GM18511 (cell line): ENCODE results near the gene RDM1.
"Not testable (repeated sequence)": the region's sequence is repeated elsewhere in the genome, so short reads cannot be mapped to it uniquely, and the experiment has no call there.

Source experiments
- ATAC-seq: cut with Tn5 transposase; IDR thresholded peaks from one replicate; pipeline ENCODE4 v1.9.1; 2021; ENCODE audit warnings: mild to moderate bottlenecking, moderate library complexity; ENCODE audit not compliant: unreplicated experiment

The RDM1 gene, protein sequence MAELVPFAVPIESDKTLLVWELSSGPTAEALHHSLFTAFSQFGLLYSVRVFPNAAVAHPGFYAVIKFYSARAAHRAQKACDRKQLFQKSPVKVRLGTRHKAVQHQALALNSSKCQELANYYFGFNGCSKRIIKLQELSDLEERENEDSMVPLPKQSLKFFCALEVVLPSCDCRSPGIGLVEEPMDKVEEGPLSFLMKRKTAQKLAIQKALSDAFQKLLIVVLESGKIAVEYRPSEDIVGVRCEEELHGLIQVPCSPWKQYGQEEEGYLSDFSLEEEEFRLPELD

DNA sequence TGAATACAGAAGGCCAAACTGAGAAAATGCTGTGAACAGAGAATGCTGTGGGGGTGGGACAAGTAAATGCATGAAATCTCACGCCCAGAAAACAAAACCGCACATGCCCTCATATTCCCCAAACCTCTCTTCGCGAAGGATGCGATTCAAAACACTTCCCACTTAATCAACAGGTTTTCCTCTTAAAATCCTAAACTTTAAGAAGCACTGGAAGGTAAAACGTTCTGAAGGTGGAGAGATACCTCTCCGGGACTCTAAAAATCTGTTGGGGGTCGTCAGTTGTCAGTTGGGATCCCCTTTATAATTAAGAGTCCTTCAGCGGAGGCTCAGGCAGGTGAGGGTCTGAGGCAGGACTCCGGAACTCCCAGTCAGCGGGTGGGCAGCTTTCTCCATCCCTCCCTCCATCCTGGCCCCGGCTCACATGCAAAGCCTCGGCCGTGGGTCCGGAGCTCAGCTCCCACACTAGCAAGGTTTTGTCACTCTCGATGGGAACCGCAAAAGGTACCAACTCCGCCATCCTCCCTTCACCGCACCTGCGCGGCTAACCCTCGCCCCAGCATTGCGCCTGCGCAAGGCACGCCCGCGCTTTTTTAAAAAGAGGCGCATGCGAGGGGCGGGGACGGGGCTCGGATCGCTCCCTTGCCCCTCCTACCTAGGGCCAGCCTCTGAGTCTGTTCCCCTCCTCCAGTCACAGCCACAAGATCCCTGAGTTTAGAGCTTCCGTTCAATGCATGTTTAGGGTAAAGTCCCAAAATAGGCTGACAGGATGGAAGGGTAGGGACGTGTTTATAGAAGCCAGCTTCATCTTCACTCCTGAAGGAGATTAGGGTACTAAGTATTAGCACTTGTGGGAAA is at the start of gene RDM1:
Gene RDM1 (minus strand): TSS at position 563 of the 855 bp plus-strand sequence. CDS start 46 bp downstream, at position 517.
- peak; percentile 56 for ATAC-seq

DNA sequence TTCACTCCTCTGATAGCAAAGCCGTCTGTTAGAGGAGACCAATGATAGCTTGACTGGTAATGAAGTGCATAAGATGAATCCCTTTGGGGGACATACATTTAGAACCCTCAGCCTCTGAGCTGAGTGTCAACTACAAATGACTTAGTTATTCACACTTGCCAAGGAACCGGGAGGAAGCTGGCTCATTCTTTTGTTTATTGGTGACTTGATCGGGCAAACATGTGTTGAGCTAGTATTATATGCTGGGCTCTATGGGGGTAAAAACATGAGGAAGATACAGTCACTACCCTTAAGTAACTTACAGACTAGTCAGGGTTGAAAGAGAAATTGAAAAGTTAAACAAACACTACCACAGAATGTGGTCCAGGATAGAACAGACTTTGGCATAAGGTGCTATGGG is 47.8 kb upstream of the RDM1 start:
- no peak for ATAC-seq

DNA sequence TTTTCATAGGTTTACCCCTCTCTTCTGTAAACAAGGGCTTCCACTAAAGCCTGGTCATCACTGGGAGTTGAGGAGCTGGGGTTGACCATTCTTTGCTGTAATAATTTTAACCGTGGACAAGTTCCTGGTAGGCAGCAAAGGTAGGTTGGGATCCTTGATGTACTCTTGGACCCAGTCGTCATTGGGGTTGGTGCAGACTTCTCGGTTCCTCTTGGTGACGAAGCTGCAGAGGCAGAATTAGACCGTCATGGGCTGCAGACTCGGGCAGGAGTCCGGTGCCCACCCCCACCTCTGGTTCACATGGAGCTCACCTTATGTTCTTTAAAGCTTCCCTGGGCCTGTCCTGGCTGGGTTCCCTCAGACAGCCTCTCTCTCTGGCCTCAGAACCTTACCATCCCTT is 46.9 kb upstream of the RDM1 start:
- no peak for ATAC-seq

DNA sequence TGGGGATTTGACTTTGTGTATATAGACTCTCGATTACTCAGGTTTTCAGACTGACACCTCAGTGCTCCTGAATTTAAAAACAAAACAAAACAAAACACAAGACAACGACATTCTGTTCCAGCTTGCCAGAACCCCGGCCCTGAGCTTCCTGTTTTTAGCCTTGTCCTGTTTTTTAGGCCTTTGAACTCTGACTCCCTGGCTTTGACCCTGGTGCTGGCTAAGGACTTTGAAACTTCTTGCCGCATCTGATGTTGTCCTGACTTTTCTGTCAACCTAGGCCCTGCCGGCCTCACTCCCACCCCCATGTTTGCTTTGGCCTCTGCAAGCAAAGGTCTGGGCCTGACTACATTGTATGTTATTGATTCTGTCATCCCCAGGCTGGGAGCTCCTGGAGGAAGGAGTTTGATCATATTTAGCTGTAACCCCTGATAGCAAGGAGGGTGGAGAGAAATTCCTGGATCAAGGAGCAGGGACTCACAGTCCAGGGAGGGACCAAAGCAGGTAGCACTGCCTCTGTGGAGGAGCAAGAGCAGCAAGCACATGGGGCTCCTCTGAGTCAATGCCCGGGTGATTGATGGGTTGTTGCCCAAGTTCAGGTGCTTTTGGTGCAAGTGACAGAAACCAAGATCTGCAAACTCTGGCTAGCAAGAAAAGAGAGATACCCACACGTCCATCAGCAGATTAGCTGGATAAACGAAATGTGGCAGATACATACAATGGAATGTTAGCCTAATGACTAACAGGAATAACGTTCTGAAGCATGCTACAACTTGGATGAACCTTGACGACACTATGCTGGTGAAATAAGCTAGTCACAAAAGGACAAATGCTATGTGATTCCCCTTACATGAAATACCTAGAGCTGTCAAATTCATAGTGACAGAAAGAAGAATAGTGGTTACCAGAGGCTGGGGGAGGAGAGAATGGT is 43.0 kb upstream of the RDM1 start:
- no peak for ATAC-seq

DNA sequence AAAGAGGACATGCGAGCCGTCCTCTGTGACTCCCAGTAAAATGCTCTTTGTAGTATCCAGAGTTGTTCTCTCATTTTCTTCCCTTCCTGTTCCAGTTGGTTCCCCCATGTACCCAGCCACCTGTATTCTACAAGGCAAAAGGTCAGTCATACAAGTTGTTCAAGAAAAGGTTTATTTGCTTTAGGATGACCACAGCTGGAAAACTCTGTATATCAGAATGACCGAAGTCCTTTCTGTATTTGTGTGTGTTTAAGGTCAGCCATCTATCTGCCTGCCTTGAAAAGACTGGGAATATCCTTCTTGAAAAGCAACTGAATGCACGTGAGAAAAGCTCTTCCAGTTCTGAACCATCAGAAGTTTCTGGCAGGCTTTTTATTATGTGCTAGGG is 42.4 kb upstream of the RDM1 start:
- no peak for ATAC-seq

DNA sequence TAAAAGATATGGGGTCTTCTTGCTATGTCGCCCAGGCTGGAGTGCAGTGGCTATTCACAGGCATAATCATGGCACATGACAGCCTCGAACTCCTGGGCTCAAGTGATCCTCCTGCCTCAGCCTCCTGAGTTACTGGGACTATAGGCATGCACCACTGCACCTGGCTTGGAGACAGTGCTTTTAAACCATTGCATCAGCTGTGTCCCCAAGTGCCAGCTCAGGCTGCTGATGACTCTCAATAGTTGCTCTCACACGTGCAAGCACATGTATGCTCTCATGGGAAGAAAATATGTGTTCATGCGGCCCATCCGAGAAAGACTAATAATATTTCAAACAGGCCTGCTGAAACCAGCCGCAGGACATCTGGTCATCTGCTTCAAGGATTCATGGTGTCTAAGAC is 42.0 kb upstream of the RDM1 start:
- ATAC-seq, result no peak

DNA sequence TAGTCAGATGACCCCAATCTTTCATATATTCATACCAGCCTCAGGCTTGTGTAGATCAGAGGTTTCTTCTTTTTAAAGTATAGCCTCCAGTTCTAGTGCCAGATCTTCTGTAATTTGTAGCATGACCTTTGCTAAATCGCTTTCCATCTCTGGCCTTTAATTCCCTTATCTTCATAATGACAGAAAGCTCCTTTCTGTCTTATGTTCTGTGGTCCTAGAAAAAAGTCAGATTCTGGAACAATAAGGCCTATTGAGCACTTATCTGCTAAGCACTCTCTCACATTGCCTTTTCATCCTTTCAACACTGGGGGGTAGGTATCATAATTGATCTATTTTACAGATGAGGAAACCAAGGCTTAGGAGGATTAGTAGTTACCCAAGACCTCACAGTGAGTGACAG is 41.5 kb upstream of the RDM1 start:
- ATAC-seq, result no peak

DNA sequence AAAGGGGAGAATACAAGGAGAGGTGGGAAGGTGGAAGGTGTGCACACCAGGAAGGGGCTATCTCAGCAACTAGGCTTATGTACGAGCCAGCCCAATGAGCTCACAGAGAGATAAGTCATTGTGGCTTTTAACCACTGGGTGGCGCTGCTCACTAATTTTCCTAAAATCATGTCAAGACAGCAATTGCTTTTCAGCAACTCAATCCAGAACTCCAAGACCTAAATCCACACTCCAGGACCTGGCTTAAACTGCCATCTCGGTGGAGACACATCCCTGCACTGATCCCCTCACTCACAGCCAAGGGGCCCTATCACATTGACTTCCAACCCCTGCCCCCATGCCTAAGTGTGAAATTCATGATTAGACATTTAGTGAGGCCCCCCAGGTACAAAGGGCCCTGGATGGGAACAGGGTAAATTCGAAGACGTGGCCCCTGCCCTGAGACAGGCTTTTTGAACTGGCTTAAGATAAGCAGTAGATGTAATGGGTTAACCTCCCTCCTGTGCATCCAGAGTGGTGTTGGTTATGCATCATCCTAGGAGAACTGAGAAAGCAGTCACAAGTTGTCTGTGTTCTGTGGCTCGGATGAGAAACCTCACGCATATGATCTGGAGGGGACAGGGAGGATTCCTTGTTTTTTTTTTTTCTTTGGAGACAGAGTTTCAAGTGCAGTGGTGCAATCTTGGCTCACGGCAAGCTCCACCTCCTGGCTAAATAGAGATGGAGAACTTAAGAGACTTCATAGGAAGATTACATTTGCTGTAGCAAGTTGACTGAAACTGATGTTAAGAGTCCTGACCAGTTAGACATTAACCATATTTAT is 39.2 kb upstream of the RDM1 start:
- no peak for ATAC-seq

DNA sequence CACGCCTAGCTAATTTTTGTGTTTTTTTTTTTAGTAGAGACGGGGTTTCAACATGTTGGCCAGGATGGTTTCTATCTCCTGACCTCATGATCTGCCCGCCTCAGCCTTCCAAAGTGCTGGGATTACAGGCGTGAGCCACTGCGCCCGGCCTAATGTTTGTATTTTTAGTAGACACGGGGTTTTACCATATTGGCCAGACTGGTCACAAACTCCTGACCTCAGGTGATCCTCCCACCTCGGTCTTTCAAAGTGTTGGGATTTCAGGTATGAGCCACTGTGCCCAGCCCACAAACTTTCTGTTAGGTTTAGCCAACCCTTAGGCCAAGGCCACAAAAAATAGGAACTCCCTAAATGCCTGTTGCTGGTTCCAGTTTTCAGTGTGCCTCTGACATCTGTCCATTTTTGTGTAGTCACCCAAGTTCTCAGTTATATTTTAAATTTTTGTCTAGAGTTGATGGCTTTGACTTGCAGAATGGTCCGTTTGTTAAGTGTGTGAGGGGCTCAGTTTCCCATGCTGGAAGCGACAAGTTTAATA is 38.0 kb upstream of the RDM1 start:
- no peak for ATAC-seq

DNA sequence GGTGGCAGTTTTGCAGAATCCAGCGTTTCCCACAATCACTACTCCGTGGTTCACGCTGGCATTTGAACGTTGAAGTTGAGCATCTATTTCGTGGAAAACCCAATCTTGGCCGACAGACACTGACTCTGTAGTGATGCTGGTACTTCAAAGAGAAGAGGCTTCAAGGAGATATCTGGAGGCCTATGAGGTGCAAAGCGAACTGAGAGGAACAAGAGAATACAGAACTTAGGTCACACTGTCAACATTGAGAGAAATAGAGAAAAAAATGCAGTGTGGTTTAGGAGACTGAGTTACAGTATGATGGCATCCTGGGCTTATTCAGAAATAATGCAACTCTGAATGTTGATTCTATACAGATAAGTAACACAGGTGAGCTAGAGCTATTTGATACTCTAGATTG is 34.7 kb upstream of the RDM1 start:
- ATAC-seq, result no peak

DNA sequence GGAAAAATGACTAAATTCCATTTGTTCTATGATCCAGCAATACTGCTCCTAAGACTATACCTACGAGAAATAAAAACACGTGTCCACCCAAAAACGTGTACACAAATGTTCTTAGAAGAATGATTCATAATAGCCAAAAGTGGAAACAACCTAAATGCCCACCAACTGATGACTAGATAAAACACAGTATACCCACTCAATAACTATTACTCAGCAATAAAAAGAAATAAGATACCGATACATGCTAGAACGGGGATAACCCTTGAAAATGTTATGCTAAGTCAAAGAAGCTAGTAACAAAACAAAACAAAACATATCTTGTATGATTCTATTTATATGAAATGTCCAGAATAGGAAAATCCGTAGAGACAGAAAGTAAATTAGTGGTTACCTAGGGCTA is 33.1 kb upstream of the RDM1 start:
- no peak for ATAC-seq

DNA sequence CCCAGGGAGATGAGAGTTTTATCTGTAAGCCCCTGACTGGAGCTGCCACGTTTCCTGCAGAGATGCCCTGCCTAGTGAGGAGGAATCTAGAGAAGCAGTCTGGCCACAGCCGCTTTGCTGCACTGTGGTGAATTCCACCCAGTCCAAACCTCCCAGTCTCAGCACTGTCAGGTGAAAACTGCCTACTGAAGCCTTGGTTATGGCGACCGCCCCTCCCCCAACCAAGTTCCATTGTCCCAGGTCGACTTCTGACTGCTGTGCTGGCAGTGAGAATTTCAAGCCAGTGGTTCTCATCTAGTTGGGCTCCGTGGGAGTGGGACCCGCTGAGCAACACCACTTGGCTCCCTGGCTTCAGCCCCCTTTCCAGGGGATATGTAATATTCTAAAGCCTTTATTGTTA is 23.1 kb upstream of the RDM1 start:
- no peak for ATAC-seq

DNA sequence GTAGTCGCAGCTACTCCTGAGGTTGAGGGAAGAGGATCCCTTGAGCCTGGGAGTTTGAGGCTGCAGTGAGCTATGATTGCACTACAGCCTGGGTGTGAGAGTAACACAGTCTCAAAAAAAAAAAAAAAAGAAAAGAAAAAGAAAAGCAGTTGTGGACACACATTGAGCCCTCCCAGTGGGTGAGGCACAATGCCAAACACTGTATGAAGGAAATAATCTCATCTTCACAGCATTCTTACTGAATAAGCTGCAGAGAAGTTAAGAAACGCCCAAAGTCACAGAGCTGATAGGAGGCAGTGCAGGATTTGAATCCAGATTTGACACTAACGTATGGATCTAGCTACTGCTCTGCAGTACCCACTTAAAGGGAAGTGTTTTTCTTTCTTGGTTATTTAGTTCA is 18.8 kb upstream of the RDM1 start:
- ATAC-seq, result no peak

DNA sequence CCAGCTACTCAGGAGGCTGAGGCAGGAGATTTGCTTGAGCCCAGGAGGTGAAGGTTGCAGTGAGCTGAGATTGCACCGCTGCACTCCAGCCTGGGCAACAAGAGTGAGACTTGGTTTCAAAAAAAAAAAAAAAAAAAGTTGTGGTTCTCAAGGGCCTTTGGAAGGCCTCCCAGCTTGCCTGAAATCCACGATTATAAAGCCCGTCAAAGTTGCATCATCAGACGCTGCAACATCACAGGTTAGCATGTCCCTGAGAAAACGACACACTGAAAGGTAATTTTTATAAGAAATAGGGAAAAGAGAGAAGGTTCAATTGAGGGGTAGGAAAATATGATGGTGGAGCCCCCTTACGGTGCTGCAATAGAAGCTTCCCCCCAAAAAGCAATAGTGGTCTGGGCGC is 17.5 kb upstream of the RDM1 start:
- ATAC-seq, result no peak

DNA sequence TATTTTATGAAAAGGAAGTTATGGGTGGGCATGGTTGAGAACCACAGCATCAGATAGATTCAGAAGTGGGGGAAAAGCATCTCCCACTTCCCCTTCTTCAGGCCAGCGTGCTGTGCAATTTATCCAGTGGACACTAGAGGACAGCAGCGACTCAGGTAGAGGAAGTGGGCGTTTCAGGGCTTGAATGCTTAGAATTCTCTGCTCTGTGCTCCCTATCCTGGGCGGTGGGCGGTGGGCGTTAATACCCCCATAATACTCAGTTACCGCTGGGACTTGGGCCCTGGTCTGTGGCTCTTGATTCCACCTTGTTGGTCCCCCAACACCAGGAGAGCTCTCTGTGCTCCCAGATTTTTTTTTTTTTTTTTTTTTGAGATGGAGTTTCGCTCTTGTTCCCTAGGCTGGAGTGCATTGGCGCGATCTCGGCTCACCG is 16.6 kb upstream of the RDM1 start:
- no peak for ATAC-seq

DNA sequence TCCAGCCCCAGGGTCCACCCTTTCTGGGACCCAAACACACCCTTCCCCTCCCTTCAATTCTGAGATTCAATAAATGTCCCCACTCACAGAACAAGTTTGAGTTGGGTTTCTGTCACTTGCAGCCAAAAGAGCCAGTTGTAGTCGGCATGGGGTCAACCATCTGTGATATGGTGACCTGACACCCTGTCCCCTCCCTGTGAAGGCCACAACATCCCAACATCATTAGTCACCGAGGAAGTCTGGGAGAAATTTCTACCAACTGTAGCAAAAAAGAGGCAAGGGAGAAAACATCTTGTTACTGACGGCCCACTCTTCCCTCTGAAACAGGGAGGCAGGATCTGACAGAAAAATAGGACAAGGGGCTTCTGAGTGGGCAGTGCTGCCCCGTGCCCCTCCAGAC is 13.6 kb upstream of the RDM1 start:
- no peak for ATAC-seq

DNA sequence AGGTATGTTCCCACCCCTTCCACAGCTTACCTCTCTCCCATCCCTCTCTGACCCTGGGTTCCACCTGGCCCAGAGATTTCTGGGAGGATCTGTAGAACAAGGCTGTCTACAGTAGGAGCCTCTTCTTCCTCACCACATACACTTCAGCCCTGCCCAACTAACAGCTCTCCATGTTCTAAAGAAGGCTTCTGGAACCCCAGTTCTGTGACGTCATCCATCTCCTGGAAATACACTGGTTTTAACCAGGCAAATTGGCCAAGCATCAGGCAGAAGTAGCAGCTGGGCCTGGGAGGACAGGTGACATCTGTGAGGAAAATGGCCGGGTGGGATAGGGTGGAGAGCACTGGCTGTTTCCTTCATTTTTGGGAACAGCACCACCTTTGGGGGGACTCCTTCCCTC is 13.0 kb upstream of the RDM1 start, which contains the start of gene LYZL6:
Gene LYZL6 (minus strand): TSS at position 177 of the 400 bp plus-strand sequence. CDS start 4,357 bp downstream, outside the sequence.
- ATAC-seq, result no peak

DNA sequence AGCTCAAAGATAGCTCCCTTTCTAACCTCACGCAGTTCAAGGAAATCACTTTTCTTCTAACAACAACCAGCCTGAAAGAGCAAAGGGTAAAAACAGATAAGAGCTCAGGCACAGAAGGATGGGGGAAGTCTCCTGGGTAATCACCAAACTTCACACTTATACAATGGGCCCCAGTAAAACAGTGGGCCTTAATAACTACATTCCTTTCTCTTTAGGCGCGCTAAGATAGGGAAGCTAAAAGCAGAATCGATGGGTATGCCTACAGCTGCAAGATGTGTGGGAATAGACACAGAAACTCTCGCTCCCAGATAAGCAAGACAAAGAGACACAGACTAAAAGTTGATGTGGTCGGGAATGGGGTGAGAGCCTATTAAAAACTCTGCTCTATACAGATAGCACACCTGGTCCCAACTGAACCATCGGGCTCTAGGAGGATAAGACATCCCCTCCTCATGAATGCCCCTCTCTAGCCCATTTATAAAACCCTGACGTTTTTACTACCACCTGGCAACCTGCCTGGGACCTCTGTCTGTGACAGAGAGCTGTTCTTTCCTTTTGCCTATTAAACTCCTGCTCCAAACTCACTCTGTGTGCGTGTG is 12.1 kb upstream of the RDM1 start:
- ATAC-seq, result no peak

DNA sequence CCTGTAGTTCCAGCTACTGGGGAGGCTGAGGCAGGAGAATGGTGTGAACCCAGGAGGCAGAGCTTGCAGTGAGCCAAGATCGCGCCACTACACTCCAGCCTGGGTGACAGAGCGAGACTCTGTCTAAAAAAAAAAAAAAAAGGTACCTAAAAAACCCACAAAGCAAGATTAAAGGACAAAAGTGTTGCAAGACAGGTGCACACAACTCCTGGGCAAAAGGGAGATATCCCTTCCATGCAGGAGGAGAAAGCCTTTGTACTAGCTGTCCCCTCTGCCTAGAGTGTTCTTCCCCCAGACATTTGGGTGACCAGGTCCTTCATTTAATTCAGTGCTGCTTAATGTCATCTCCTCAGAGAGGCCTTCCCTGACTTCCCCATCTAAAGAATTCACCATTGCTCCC is 7.9 kb upstream of the RDM1 start:
- ATAC-seq, result not testable (repeated sequence)

DNA sequence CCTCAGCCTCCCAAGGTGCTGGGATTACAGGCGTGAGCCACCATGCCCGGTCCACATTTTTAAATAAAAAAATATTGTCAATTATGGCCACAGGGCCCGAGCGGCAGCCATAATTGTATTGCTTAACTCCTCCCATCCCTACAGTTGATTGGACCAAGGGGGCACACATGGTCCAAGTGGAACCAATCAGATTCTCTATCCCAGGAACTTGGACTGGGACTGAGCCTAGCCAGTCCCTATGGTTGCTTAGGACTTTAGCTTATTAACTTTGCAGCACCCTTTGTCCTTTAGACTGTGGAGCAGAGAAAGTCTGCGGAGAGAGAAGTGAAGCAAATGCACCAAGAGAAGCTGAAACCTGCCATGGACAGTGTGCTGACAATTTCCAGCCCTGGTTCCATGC is 5.5 kb upstream of the RDM1 start:
- ATAC-seq, result no peak
